Measurements from ENCODE around the gene SPDYE17. TPM values are rescaled to one million over a fixed set of nuclear protein-coding genes. Genes with fewer than 3 reads are reported as not detected.
"Not testable (repeated sequence)": the region's sequence is repeated elsewhere in the genome, so short reads cannot be mapped to it uniquely, and the experiment has no call there.

The SPDYE17 gene
- total RNA-seq, 1 donor from 2014 or later = not detected

GRCh38 chr7:77005461-77006057 lies 26.6 kb downstream of the SPDYE17 start:
- H3K27me3 ChIP-seq; intact Hi-C loops (cut with DNase I); H3K9me3 ChIP-seq; DNase-seq (ENCODE audit: low spot score in 2 of 2); H3K27ac ChIP-seq; H3K4me3 ChIP-seq; H3K36me3 ChIP-seq; H3K4me1 ChIP-seq: not testable (repeated sequence)

GRCh38 chr7:77004151-77004550 lies 28.0 kb downstream of the SPDYE17 start:
- H3K36me3 ChIP-seq; intact Hi-C loops (cut with DNase I); DNase-seq (ENCODE audit: low spot score in 2 of 2); H3K27me3 ChIP-seq; H3K4me3 ChIP-seq; H3K9me3 ChIP-seq; H3K4me1 ChIP-seq; H3K27ac ChIP-seq: not testable (repeated sequence)

GRCh38 chr7:77003241-77003640 lies 28.9 kb downstream of the SPDYE17 start:
- H3K4me1 ChIP-seq; H3K27me3 ChIP-seq; H3K27ac ChIP-seq; H3K36me3 ChIP-seq; intact Hi-C loops (cut with DNase I); DNase-seq (ENCODE audit: low spot score in 2 of 2); H3K9me3 ChIP-seq; H3K4me3 ChIP-seq: not testable (repeated sequence)

GRCh38 chr7:77002678-77003233 lies 29.4 kb downstream of the SPDYE17 start:
- H3K9me3 ChIP-seq; H3K4me3 ChIP-seq; H3K36me3 ChIP-seq; DNase-seq (ENCODE audit: low spot score in 2 of 2); H3K27me3 ChIP-seq; H3K27ac ChIP-seq; H3K4me1 ChIP-seq; intact Hi-C loops (cut with DNase I): not testable (repeated sequence)

GRCh38 chr7:77002104-77002503 lies 30.1 kb downstream of the SPDYE17 start:
- intact Hi-C loops (cut with DNase I) = not testable (repeated sequence)

GRCh38 chr7:76999474-77000107 lies 32.6 kb downstream of the SPDYE17 start:
- intact Hi-C loops (cut with DNase I); H3K27me3 ChIP-seq: not testable (repeated sequence)

More at GRCh38 chr7:77002104-77002503, 30.1 kb downstream of the SPDYE17 start:
- H3K27ac ChIP-seq; H3K9me3 ChIP-seq; H3K27me3 ChIP-seq; DNase-seq (ENCODE audit: low spot score in 2 of 2); H3K4me3 ChIP-seq; H3K4me1 ChIP-seq; H3K36me3 ChIP-seq: not testable (repeated sequence)

GRCh38 chr7:76998764-76999450 lies 33.3 kb downstream of the SPDYE17 start:
- H3K27me3 ChIP-seq; H3K4me3 ChIP-seq; H3K4me1 ChIP-seq; H3K27ac ChIP-seq; H3K9me3 ChIP-seq; DNase-seq (ENCODE audit: low spot score in 2 of 2); intact Hi-C loops (cut with DNase I): not testable (repeated sequence)
- peaks cover 8 to 11% of the 10 kb centered on the region in 2 donors for H3K36me3 ChIP-seq

More at GRCh38 chr7:76999474-77000107, 32.6 kb downstream of the SPDYE17 start:
- H3K4me1 ChIP-seq; H3K4me3 ChIP-seq; DNase-seq (ENCODE audit: low spot score in 2 of 2); H3K27ac ChIP-seq; H3K9me3 ChIP-seq; H3K36me3 ChIP-seq: not testable (repeated sequence)

- H3K36me3 ChIP-seq = peaks cover 6 to 13% of the 10 kb centered on the region in 2 donors
- H3K27ac ChIP-seq = no peak overlapping the region
- H3K27me3 ChIP-seq = no peaks in the 10 kb centered on the region
- no peaks in the 10 kb centered on the region for H3K4me1 ChIP-seq
- no peak for TF ChIP-seq CTCF (IDR thresholded peaks at IDR 0.05)
- DNase-seq (ENCODE audit: low spot score in 2 of 2) = no peak
- no peak overlapping the region for H3K4me3 ChIP-seq
- no peaks in the 10 kb centered on the region for H3K9me3 ChIP-seq
- intact Hi-C loops (cut with DNase I) = no loop called here
These were observed 33.9 kb downstream of the SPDYE17 start for GRCh38 chr7:76998285-76998589.

Data from ascending aorta (tissue), 2 donors.